HG02678 (cell line): ENCODE measurements around the gene COL6A1.
"Not testable (repeated sequence)": the region's sequence is repeated elsewhere in the genome, so short reads cannot be mapped to it uniquely, and the experiment has no call there.

Experiments used
- ATAC-seq: cut with Tn5 transposase; IDR thresholded peaks from one replicate; pipeline ENCODE4 v1.9.1; 2021; ENCODE audit warnings: mild to moderate bottlenecking, moderate library complexity; ENCODE audit not compliant: unreplicated experiment

Gene COL6A1

DNA sequence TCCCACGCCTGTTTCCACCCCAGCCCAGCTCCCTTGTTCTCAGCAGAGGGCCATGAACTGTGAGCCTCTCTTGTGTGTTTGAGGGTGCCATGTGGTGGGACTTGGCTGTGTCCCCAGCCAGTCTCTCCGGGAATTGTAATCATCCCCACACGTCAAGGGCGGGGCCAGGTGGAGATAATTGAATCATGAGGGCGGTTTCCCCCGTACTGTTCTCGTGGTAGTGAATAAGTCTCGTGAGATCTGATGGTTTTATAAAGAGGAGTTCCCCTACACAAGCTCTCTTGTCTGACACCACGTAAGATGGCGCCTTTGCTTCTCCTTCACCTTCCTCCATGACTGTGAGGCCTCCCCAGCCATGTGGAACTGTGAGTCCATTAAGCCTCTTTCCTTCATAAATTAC is 59.1 kb downstream of the COL6A1 start:
- ATAC-seq: no peak

DNA sequence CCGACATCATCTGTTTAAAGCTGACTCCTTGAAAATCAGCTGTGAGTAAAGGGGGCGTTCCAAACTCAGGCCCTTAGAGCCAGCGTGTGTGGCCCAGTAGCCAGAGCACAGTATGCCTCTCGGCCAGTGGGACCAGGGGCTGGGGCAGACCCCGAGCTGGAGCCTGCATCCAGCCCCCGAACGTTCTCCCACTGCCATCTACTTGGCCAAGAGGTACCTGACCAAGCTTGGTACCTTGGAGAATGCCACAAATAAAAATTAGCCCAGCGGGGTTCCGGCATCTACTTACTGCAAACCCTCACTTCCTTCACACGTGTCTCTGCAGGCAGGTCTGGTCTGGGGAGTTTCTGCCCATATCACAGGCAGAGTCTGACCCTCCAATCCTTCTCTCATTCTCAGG is 59.6 kb downstream of the COL6A1 start:
- ATAC-seq: no peak

DNA sequence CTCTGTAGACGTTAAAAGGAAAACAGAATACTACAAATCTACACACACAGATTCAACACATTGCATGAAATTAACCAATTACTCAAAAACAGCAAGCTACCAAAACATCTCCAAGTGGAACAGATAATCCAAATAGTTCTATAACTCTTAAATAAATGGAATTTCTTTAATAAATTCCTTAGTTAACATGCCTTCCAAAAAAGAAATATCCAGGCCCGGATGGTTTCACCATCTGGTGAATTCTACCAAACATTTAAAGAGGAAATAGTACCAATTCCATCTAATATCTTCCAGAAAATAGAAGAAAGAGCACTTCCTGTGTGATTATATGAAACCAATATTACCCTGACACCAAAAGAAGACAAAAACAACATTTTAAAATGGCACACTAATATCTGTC is 63.6 kb downstream of the COL6A1 start:
- ATAC-seq: no peak

DNA sequence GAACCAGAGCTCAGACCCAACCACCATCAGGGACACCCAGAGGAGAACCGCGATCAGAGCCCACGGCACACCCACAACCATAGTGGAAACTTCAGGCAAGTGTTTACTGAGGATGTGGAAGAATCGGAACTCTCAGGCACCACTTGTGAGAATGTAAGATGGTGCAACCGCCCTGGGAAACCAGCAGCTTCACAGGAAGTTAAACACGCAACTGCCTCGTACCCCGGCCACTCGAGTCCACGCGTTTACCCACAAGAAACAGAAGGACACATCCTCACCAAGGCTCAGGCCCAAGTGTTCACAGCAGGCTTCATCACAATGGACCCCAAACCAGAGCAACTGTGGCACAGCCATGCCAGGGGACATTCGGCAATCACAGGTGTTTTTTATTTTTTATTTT is 64.9 kb downstream of the COL6A1 start:
- no peak for ATAC-seq

DNA sequence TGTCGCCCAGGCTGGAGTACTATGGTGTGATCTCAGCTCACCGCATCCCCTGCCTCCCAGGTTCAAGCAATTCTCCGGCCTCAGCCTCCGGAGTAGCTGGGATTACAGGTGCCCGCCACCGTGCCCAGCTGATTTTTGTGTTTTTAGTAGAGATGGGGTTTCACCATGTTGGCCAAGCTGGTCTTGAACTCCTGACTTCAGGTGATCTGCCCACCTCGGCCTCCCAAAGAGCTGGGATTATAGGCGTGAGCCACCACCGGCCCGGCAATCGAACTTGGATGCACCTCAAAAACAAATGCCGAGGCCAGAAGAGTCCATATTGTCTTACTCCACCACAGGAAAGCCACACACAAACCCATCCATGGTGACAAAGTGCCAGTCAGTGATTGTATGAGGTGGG is 65.3 kb downstream of the COL6A1 start:
- ATAC-seq: not testable (repeated sequence)

DNA sequence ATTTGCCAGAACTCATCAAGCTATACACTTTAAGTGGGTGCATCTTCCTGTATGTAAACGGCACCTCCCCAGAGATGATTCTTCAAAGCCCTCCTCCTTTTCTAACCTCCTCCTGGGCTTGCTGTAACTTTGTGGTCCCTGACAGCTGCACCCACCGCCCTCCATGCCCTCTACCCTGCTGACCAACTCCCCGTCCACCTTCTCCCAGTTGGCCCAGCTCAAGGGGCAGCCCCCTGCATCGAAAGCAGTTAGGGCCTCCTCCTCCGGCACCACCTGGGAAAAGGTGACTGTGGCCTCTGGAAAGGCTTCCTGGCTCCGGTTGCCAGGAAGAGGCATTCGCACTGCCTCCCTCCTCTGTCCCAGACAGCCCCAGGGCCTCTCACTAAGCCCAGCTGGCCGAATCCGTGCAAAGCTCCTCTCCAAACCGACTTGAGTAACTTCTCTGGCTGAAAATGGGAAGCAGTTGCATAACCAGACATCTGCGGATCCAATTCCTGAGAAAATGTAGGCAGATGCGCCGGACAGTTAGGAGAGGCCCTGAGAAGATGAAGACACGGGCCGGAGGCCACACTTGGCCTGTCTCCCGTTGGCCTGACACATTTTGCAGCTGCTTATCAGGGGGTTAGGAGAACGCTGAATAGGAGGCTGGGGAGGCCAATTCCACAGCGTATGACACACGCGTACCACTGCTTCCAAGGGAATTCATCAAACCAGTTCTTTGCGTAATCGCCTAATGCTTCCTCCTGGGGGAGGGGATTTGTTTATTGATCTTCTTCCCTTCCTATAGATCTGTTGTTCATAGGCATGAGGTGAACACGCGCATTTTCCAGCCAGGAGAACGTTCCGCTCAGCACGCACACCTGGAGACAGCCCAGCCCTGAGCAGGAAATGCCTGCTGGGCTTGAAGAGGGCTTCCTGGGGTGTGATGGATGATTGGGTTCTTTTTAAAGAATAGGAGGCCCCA is 67.6 kb downstream of the COL6A1 start:
- ATAC-seq: no peak

DNA sequence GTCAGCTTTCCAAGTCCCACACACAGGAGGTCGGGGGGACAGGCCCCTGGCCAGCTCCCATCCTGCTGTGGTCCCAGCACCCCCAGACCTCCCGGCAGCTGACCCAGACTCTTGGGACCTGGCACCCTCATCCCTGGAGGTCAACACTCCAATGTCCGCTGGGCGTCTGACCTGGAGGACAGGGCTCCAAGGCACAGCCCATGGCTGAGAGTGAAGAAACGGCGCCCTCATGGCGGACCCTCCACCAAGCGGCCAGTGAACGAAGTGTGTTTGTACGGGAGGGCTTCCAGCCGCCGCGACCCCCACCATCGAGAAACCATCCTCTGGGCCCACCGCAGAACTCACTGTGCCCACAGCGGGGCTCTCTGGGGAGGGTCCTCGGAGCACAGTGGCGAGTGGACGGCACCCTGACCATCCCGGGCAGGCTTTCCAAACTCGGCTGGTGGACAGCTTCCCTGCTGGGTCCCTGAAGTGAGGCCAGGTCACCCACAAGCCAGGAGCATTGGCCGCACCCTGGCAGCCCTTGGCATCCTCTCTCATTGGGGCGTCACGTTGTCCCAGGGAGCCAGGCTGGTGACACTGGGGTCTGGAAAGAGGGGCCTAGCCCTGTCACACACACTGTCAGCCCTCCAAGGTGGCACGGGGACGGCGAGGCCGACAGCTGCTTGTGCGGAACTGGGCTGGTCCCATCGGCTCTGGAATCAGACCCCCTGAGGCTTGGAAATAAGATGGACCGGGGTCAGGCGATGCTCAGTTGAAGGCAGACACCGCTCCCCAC is 68.5 kb downstream of the COL6A1 start:
- ATAC-seq: no peak

DNA sequence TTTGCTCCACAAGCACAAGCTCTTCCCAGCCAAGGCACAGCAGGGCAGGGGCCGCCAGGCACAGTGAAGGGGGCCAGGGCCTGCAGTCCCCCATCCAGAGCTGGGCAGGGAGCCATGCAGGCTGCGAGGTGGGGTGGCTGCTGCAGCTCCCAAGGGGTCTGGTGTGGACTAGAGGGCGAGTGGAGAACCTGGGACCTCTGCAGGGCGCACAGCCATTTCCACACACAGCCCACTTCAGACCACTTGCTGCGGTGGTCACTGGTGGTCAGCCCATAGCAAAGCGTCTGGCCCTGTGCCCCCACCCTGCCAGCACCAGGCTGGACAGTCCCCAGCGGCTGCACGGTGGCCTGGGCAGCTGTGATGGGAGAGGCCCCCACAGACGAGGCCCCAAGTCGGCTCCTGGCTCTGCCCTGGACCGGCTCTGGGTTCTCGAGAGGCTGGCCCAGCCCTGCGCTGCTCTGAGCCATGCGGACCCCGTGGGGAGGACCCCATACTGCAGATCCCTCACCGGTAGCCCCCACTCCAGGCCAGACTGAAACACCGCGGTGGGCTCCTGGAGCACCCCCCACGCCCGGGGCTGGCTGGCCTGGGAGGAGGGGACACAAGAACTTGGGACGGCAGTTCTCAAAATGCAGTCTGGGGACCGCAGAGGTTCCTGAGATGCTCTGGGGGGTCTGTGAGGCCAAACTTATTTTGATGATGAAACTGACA is 69.3 kb downstream of the COL6A1 start:
- ATAC-seq: no peak

DNA sequence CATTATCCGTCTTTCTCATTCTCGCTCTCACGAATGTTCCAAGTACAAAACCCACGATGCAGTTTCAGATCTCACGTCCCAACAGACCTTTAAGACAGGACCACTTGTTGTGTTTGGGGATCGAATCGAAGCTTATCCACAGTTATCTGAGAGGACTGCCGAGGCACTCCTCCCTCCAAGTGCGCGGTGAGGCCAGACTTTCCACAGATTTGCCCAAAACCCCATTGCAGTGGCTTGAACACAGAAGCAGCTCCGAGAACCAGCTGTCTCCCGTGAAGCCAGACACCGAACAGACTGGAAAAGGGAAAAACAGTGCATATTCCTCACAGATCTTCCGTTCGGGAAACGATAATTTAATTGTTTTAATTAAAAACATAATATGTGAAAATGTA is 69.8 kb downstream of the COL6A1 start:
- ATAC-seq: no peak

DNA sequence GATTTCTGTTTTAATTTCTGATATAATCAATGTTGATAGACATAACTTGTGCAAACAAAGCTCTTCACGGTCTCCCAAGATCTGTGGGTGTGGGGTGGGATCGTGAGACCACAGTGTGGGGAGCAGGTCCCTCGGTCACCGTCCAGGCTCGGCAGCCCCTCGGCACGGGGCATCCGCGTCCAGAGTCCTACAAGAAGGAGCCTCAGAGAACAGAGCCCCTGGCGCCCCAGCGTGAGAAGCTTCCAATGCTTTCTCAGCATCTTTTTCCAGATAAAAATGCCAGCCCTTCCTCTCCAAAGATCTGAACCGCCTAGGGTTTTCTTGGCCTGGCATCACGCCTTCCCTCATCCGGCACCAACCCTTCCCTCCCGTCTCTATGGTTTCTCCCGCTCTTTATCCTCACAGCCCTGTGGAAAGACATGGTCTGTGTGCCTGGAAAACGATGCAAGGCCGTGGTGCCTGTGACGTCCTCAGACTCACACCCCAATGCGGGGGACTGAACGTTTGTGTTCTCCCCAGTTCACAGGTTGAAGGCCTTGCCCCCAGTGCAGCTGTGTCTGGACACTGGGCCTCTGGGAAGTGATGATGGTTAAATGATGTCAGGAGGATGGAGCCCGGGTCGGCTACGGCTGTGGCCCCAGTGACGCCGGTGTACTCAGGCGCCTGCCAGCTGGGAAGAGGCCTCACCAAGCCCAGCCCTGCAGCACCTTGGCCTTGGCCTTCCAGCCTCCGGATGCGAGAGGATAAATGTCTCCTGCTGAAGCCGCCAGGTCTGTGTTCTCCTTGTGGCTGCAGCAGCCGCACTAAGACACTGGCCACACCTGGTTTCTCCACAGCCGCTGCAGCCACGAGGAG is 70.5 kb downstream of the COL6A1 start:
- no peak for ATAC-seq

DNA sequence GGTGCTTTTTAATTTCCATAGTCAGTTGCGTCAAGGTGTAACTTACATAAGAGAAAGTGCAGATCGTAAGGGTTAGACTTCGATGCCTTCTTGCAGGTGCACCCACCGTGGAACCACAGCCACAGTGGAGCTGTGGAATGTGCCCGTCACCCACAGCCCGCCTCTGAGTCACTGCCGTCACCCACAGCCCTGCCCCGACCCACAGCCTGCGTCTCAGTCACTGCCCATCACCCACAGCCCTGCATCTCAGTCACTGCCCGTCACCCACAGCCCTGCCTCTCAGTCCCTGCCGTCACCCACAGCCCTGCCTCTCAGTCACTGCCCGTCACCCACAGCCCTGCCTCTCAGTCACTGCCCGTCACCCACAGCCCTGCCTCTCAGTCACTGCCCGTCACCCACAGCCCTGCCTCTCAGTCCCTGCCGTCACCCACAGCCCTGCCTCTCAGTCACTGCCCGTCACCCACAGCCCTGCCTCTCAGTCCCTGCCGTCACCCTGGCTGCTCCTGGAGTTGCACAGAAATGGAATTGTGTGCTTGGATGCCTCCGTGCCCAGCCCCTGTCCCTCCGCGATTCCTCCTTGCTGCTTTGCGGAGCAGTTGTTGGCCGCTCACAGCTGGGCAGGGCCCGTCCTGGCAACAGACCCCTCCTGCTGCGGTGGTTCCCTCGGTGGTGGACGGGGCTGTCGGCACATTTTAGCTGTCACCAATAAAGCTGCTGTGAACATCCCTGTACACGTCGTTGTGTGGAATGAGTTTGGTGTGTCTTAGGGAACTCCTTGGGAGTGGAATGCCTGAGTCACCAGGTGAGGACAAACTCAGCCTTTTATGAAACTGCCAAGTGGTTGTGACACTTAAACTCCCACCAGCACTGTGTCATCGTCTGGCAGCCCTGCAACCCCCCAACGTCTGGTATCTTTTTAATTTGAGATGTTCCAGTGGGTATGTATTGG is 71.4 kb downstream of the COL6A1 start:
- no peak for ATAC-seq

DNA sequence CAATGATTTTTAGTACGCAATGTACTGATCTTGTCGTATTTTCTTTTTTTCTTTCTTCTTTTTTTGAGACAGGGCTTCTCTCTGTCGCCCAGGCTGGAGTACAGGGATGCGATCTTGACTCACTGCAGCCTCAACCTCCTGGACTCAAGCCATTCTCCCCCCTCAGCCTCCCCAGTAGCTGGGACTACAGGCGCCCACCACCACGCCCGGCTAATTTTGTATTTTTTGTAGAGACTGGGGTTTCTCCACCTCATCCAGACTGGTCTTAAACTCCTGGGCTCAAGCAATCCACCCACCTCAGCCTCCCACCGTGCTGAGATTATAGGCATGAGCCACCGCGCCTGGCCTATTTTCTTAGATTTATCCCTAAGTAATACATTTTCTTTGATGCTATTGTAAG is 72.5 kb downstream of the COL6A1 start:
- ATAC-seq: no peak

DNA sequence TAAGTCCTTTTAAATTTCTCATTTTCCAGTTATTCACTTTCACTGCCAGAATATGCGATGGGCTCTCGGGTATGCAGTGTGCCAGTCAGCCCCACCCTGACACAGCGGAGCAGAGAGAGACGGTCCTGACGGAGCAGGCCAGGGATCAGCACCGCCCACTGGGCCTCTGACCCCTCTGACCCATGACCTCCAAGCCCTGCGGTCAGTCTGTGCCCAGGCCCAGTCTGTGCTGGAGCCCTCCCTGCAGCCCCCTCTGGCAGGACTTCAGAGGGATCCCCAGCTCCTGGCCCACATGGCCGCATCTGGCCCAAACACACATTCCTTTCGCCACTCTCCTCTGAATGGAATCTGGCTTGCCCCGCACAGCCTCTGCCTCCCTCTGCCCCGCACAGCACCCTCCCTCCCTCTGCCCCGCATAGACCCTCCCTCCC is 72.9 kb downstream of the COL6A1 start:
- no peak for ATAC-seq
